ENCODE data around the gene APOC3. TPM values are rescaled to one million over a fixed set of nuclear protein-coding genes. Genes with fewer than 3 reads are reported as not detected.

APOC3 gene
- polyA plus RNA-seq (ENCODE audit: insufficient read length in 3 of 3), result 10 to 100 TPM in 1 of 3 donors, 1 to 10 TPM in 2; 5.2 to 15.8 (median 5.4) TPM
- long read RNA-seq, donor 1, transcript APOC3-201 (4 exons, 550 nt), result major isoform, 5 of 139 reads
- long read RNA-seq, donor 1, partial matches to known transcripts, result 133 of 139 reads
- long read RNA-seq, donor 1, other reads (novel, unspliced or antisense), result 0 of 139 reads
- long read RNA-seq, donor 2, transcript APOC3-201 (4 exons, 550 nt), result major isoform, 12 of 211 reads
- long read RNA-seq, donor 2, partial matches to known transcripts, result 131 of 211 reads
- long read RNA-seq, donor 2, other reads (novel, unspliced or antisense), result 66 of 211 reads
- long read RNA-seq, donor 3, transcript APOC3-201 (4 exons, 550 nt), result major isoform, 22 of 387 reads
- long read RNA-seq, donor 3, transcript APOC3-205 (3 exons, 541 nt), result minor isoform, 6 of 387 reads
- long read RNA-seq, donor 3, partial matches to known transcripts, result 220 of 387 reads
- long read RNA-seq, donor 3, other reads (novel, unspliced or antisense), result 139 of 387 reads
- long read RNA-seq, donor 4, transcript APOC3-201 (4 exons, 550 nt), result major isoform, 10 of 209 reads
- long read RNA-seq, donor 4, partial matches to known transcripts, result 107 of 209 reads
- long read RNA-seq, donor 4, other reads (novel, unspliced or antisense), result 91 of 209 reads
- long read RNA-seq, donor 5, result 0 reads
- long read RNA-seq, donor 6, partial matches to known transcripts, result 0 of 3 reads
- long read RNA-seq, donor 6, other reads (novel, unspliced or antisense), result 0 of 3 reads
- long read RNA-seq, donor 7, transcript APOC3-201 (4 exons, 550 nt), result major isoform, 13 of 31 reads
- long read RNA-seq, donor 7, transcript APOC3-205 (3 exons, 541 nt), result minor isoform, 5 of 31 reads
- long read RNA-seq, donor 7, partial matches to known transcripts, result 13 of 31 reads
- long read RNA-seq, donor 7, other reads (novel, unspliced or antisense), result 0 of 31 reads
- long read RNA-seq, donor 8, transcript APOC3-201 (4 exons, 550 nt), result major isoform, 21 of 316 reads
- long read RNA-seq, donor 8, partial matches to known transcripts, result 291 of 316 reads
- long read RNA-seq, donor 8, other reads (novel, unspliced or antisense), result 0 of 316 reads
- long read RNA-seq, donor 9, partial matches to known transcripts, result 50 of 112 reads
- long read RNA-seq, donor 9, other reads (novel, unspliced or antisense), result 61 of 112 reads
- long read RNA-seq, donor 10, transcript APOC3-201 (4 exons, 550 nt), result major isoform, 6 of 158 reads
- long read RNA-seq, donor 10, partial matches to known transcripts, result 151 of 158 reads
- long read RNA-seq, donor 10, other reads (novel, unspliced or antisense), result 0 of 158 reads
- long read RNA-seq, donor 11, partial matches to known transcripts, result 89 of 138 reads
- long read RNA-seq, donor 11, other reads (novel, unspliced or antisense), result 46 of 138 reads
- long read RNA-seq, donor 12, transcript APOC3-201 (4 exons, 550 nt), result major isoform, 14 of 32 reads
- long read RNA-seq, donor 12, partial matches to known transcripts, result 17 of 32 reads
- long read RNA-seq, donor 12, other reads (novel, unspliced or antisense), result 0 of 32 reads
- long read RNA-seq, donor 13, result 0 reads
- long read RNA-seq, donor 14, partial matches to known transcripts, result 141 of 148 reads
- long read RNA-seq, donor 14, other reads (novel, unspliced or antisense), result 7 of 148 reads
- long read RNA-seq, donor 15, partial matches to known transcripts, result 28 of 68 reads
- long read RNA-seq, donor 15, other reads (novel, unspliced or antisense), result 37 of 68 reads
- long read RNA-seq, donor 16, transcript APOC3-201 (4 exons, 550 nt), result major isoform, 16 of 542 reads
- long read RNA-seq, donor 16, partial matches to known transcripts, result 348 of 542 reads
- long read RNA-seq, donor 16, other reads (novel, unspliced or antisense), result 178 of 542 reads

DNA sequence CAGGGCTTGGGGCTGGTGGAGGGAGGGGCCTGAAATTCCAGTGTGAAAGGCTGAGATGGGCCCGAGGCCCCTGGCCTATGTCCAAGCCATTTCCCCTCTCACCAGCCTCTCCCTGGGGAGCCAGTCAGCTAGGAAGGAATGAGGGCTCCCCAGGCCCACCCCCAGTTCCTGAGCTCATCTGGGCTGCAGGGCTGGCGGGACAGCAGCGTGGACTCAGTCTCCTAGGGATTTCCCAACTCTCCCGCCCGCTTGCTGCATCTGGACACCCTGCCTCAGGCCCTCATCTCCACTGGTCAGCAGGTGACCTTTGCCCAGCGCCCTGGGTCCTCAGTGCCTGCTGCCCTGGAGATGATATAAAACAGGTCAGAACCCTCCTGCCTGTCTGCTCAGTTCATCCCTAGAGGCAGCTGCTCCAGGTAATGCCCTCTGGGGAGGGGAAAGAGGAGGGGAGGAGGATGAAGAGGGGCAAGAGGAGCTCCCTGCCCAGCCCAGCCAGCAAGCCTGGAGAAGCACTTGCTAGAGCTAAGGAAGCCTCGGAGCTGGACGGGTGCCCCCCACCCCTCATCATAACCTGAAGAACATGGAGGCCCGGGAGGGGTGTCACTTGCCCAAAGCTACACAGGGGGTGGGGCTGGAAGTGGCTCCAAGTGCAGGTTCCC, at the start of gene APOC3:
Gene APOC3 (plus strand): TSS at position 383 of the 659 bp plus-strand sequence. CDS start 676 bp downstream, outside the sequence.
- DNase-seq (ENCODE audit: extremely low read depth in 1 of 11, low read depth in 9 of 11, low spot score in 4 of 11), result no peak

DNA sequence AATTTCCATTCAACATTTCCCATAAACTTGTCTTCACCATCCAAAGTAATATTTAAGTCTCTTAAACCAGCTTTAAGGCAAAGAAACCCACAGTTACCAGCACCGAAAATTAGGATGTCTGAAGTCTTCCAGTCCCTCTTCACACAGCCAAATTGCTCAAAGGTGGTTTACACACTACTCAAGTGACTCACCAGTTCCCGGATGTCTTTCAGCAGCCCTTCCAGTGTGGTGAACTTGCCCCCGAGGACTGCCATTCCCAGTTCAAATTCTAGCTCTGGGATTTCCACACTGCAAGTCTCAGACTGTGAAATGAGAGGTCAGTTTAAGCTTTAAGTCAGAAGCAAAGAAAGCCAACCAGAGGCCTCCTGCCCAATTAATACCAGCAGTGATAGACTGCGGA, 47.0 kb upstream of the APOC3 start:
- DNase-seq (ENCODE audit: extremely low read depth in 1 of 11, low read depth in 9 of 11, low spot score in 4 of 11), result no peak

DNA sequence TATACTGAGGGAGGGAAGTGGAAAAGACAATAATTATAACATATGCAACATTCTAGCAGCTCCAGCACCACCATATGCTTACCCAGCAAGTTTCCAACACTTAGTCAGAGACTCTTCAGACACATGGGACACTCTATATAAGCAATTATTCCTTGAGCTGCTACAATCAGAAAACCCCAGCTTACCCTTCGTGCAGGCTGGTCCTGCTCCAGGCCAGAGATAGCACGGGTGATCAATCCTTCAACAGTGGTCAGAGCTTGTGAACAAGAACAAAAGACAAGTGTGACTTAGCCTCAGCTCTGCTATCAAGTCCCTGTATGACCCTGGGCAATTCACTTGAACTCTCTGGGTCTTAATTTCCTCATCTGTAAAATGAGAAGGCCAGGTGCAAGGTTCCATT, 43.4 kb upstream of the APOC3 start:
- DNase-seq (ENCODE audit: extremely low read depth in 1 of 11, low read depth in 9 of 11, low spot score in 4 of 11), result no peak

DNA sequence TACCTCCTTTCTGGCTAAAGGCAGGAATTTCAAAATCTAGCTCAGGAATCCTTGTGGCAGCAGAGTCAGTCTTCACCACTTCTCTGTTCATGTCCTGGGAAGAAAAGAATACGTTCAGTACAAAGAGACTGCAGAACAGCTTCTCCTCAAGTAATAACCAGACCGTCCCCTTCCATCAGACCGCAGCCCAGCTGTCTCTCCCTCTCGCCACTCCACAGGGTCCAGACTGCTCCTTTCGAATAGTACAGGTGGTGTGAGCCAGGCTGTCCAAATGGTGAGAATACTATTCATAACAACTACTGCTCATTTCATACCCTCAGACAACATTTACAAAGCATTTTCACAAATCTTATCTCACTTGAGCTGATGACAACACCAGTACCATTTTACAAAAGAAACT, 42.7 kb upstream of the APOC3 start:
- no peak for DNase-seq (ENCODE audit: extremely low read depth in 1 of 11, low read depth in 9 of 11, low spot score in 4 of 11)

DNA sequence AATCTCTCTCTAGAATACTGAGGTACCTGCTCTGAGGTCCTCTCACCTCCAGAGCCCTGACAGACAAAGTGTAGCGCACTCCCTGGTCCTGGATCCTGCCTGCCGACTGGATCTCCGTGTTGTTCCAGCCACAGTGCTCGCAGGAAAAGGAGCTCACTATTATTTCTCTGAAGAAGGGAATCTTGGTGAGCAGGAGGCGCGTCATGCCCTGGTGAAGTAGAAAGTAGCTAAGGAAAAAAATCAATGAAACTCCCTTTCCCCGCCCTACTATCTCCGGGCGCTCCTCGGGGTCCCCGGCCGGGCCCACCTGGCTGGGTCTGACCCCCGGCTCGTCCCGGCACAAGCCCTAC, 42.3 kb upstream of the APOC3 start:
- DNase-seq (ENCODE audit: extremely low read depth in 1 of 11, low read depth in 9 of 11, low spot score in 4 of 11), result peak in 1 of 11 donors; percentile 8

DNA sequence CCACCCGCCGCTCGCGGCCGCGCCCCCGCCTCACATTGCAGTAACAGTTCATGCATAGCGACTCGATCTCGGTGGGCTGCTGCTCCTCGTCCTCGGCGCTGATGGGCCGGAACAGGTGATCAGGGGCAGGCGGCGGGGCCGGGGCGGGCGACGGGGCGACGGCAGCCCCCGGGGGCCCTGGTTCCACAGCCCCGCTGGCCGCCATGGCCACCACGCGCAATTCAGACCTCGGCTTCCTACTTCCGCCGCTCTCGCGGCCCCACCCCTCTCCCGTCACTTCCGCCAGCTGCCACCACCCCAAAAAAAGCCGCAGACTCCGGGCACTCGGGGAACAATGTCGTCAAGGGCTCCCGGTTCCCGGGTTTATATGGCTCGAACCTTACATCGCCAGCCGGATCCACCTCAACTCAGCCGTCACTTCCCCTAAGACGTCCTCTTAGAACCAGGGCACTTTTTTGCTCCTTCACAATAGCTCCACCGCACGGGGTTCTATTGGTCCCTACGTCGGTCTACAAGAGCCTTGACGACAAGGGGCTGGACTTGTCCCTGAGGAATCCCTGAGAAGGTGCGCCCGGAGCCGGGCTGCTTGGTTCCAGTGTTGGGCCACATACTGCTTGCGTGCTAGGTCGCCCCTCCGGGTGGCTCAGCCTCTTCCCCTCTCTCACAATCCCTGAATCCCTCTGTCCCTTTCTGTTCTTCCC, 41.8 kb upstream of the APOC3 start, which contains the start of gene ZPR1:
Gene ZPR1 (minus strand): TSS at position 238 of the 701 bp plus-strand sequence. CDS start 33 bp downstream, at position 205.
- peak; percentile 46 to 77 (median 70) for DNase-seq (ENCODE audit: extremely low read depth in 1 of 11, low read depth in 9 of 11, low spot score in 4 of 11)

DNA sequence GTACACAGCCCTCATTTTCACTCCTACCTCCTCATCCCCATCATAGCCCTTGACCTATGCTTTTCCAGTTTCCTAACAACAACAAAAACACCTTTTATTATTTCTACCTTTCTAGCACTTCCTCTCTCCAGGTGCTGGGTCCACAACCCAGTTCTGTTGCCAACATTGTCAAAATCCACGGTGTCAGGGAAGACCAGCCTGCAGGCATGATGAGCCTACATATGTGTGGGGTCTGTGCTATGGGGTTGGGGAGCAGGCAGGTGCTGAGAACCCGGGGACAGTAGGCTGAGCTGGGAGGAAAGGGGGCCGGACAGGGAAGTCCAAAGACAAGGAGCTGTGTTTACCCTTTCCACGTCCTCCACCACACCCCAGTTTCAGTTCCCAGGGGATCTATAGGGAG, 41.2 kb upstream of the APOC3 start:
- DNase-seq (ENCODE audit: extremely low read depth in 1 of 11, low read depth in 9 of 11, low spot score in 4 of 11), result no peak

DNA sequence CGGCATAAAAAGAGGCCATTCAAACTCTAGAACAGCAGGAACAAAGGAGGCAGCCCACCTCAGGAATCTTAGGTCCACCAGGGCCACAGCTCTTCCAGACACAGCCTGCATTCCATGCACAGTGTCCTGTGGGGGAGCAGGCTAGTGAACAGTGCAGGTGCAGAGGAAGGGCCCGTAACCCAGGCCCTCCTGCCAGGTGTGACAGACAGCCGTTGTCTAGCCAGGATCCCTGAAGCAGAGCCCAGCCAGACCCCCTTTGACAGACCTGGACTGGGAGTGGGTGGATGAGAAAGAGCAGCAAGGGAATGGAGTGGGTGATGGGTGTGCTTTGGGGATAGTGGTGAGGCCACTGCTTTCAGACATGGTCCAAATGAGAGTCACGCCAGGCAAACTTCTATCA, 40.7 kb upstream of the APOC3 start:
- DNase-seq (ENCODE audit: extremely low read depth in 1 of 11, low read depth in 9 of 11, low spot score in 4 of 11), result no peak

DNA sequence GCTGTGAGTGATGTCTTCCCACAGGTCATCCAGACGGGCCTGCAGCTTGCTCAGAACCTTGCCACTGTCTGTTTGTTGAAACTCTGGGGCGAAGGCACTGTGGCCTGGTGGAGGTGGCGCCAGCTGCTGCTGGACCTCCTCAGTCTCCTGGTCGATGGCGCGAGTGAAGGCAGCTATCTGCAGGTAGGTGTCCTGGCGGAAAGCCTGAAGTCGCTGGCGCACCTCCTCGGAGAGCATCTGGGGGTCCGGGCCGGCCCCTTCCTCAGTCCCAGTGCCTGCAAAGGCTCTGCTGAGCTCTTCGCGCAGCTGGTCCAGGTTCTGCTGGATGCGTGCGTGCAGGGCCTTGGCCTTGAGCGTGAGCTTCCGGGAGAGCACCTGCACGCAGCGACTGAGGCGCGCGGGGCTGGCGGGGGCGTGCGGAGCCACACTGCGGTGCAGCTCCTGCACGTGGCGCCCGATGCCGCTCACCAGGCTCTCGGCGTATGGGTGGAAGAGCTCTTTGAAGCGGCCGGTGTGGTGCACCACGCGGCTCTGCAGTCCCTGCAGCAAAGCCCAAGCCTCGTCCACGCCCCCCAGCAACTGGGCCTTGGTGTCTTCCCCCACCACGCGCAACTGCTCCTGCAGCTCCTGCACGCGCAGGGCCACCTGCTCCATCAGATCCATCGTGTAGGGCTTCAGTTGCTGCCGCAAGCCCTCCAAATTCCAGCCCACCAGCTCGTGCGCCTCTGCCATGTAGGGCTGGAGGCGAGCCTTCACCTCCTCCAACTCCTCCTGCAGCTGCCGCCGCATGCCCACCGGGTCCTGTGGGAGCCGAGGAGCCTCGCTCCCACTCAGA, 39.3 kb upstream of the APOC3 start:
- DNase-seq (ENCODE audit: extremely low read depth in 1 of 11, low read depth in 9 of 11, low spot score in 4 of 11), result no peak

DNA sequence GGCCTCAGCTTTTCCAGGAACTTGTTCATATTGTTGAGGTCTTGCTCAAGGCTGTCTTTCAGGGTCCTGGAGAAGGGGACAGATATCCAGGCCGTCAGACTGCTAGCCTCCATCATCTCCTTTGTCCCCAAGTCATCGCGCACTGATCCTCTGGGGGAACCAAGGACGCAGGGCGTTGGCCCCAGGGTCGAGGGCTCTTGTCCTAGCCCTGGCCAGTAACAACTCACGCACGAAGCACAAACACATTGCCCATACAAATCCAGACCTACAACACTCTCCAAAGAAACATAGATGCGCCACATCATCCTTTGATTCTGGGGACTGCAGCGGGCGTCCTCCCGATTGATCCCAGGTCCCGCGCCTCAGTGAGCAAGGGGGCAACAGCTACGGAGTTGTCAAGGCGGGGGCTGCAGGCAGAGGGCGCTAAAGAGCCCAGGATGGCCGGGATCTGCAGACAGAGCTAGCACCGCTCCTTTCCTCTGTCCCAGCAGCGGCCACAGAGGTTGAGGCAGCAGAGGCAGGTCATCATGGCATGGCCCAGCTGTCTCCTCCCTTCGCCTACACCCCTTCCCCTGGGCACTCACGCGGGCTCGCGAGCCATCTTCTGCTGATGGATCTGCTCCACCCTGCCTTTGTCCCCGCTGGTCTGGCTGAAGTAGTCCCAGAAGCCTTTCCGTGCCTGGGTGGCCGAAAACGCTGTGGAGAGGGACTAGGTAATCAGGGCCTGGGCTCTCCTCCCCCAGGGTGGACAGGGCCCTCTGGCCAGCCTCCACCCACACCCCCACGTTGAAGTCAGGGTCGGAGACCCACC, 38.5 kb upstream of the APOC3 start:
- DNase-seq (ENCODE audit: extremely low read depth in 1 of 11, low read depth in 9 of 11, low spot score in 4 of 11), result peak in 10 of 11 donors; percentile 22 to 71 (median 54)

DNA sequence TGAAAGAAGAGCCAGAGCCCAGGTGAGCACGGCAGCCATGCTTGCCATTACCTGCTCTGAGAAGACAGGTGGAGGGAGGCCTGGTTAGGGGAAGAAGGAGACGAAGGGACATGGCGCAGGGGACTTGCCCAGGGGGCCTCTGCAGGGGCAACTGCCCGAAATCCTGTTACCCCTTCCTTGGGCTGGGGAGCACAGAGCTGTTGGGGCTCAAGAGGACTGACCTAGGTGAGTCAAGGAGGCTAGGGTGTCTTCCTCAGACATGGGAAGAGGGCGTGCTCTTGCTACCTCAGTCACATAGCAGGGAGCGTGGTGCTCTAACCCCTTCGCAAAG, 37.9 kb upstream of the APOC3 start, which contains the start of gene APOA5:
Gene APOA5 (minus strand): TSS at position 67 of the 331 bp plus-strand sequence. CDS start 19 bp downstream, at position 48.
- DNase-seq (ENCODE audit: extremely low read depth in 1 of 11, low read depth in 9 of 11, low spot score in 4 of 11), result no peak

DNA sequence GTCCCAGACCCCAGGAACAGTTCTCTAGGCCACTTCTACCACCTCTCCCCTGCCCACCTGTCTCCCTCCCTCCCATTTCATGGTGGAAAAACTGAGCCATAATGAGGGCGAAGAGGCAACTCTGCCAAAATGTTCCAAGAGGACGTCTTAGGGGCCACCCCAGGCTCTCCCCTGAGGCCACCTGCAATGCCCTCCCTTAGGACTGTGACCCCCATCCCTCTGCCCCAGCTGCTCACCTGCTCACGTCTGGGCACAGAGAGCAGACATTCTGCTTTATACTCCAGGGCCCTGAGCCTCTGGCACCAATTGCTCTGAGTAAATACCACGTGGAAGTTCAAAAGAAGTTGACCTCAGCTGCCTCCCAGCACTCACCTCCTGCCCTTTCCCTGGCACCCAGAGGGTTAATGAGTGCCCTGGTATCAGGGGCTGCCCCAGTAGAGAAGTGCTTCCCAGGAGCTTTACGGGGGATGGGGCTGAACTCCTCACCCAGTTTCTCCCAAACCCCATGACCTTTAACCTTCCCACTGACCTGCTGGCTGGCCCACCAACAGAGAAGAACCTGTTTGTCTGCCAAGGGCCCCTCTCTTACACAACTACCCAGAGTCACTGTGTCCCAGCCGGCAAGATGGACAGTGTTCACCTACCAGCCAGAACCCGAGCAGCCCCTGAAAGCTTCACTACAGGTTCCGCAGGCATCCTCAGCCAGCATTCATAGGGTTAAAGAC, 37.4 kb upstream of the APOC3 start:
- no peak for DNase-seq (ENCODE audit: extremely low read depth in 1 of 11, low read depth in 9 of 11, low spot score in 4 of 11)

DNA sequence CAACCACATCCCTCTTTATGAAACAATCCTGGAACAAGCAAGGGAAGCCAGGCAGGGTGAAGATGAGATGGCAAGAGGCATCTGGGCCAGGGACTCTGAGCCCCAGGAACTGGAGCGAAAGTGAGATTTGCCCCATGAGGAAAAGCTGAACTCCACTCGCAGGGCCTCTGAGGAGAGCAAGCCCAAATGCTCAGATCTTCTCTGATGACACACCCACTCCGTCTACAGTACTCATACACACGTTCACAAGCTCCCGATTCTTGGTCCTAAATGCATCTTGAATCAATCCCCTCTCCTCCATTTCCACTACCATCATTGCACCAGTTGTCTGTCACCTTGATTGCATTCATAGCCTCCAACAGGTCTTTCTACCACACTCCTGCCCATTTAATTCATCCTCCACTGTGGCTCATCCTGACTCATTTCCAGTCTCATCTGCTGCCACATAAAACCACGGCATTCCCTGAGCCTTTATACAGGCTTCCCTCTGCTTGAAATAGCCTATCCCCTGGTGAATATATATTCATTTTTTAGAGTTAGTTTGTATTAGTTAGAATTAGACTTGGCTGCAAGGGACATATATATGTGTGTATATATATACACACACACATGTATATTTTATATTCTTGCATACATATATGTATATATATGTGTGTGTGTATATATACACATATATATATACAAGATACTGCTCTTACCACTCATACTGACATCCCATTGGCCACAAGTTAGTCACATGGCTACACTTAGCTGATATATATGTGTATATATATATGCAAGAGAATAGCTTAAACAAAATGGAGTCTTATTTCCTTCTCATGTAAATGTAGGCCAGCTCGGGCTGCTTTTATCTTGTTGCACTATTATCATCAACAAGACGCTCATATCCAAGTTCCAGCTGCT, 36.6 kb upstream of the APOC3 start:
- no peak for DNase-seq (ENCODE audit: extremely low read depth in 1 of 11, low read depth in 9 of 11, low spot score in 4 of 11)

DNA sequence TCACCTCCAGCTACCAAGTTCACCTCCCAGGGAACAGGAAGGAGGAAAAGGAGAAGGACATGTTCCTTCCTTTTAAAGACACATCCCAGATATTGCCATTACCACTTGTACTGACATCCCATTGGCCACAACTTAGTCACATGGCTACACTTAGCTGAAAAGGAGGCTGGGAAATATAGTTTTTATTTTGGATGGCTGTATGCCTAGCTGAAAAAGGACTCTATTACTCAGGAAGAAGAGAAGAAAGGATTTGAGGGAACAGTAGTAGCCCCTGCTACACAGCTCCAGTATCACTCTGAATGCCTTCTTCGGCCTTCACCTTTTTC, 36.0 kb upstream of the APOC3 start:
- no peak for DNase-seq (ENCODE audit: extremely low read depth in 1 of 11, low read depth in 9 of 11, low spot score in 4 of 11)
